ENCODE measurements around the gene ZNF740.
"Not testable (repeated sequence)": the region's sequence is repeated elsewhere in the genome, so short reads cannot be mapped to it uniquely, and the experiment has no call there.

ZNF740 gene

GRCh38 chr12:53202316-53202715, 21.8 kb downstream of the ZNF740 start:
- not testable (repeated sequence) for H3K4me3 ChIP-seq (ENCODE audit: low read depth, low read length); H3K27ac ChIP-seq (ENCODE audit: extremely low read depth, low read depth, low read length); H3K4me1 ChIP-seq (ENCODE audit: control insufficient read depth, insufficient read depth, low read length); H3K36me3 ChIP-seq (ENCODE audit: control insufficient read depth in 2 of 2, insufficient read depth in 1 of 2, low read length in 2 of 2); H3K9me3 ChIP-seq (ENCODE audit: control insufficient read depth, insufficient read depth, low read depth, low read length)
- CTCF ChIA-PET, result interaction anchor here (0.6 to 2.3 kb wide), 6 partner anchors 9 to 155 kb away, joined by 3 to 14 read pairs (median 3); no protein-coding TSS in a partner anchor
- POLR2A ChIA-PET, result interaction anchor here (0.6 to 1.6 kb wide), 2 partner anchors 15 to 150 kb away, joined by 3 to 5 read pairs; no protein-coding TSS in a partner anchor

DNA sequence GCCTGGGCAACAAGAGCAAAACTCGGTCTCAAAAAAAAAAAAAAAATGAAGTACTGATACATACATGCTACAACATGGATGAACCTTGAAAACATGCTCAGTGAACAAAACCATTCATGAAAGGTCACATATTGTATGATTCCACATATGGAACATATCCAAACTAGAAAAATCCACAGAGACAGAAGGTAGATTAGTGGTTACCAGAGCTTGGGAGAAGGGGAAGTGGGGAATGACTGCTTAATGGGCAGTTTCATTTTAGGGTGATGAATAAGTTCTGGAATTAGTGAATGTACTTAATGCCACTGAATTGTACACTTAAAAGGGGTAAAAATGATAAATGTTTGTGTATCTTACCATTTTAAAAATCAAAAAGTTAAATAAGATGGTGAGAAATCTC, 23.8 kb downstream of the ZNF740 start:
- ChIA-PET POLR2A (interaction anchor here (0.7 to 1.3 kb wide), 2 partner anchors 9 to 13 kb away, joined by 3 to 4 read pairs; no protein-coding TSS in a partner anchor), CTCF (interaction anchor here (0.6 to 1.5 kb wide), 2 partner anchors 9 to 42 kb away, joined by 3 to 4 read pairs; no protein-coding TSS in a partner anchor)
- TF ChIP-seq ZBTB8A (tag by site-specific recombination; IDR thresholded peaks at IDR 0.05) (no peak), ZNF157 (tag by site-specific recombination; IDR thresholded peaks at IDR 0.05) (no peak)
- H3K36me3 ChIP-seq (ENCODE audit: control insufficient read depth in 2 of 2, insufficient read depth in 1 of 2, low read length in 2 of 2), result no peaks in the 10 kb centered on the region
- no peaks in the 10 kb centered on the region for H3K4me1 ChIP-seq (ENCODE audit: control insufficient read depth, insufficient read depth, low read length)
- H3K4me3 ChIP-seq (ENCODE audit: low read depth, low read length), result no peak overlapping the region
- no peaks in the 10 kb centered on the region for H3K9me3 ChIP-seq (ENCODE audit: control insufficient read depth, insufficient read depth, low read depth, low read length)
- no peak overlapping the region for H3K27ac ChIP-seq (ENCODE audit: extremely low read depth, low read depth, low read length)

DNA sequence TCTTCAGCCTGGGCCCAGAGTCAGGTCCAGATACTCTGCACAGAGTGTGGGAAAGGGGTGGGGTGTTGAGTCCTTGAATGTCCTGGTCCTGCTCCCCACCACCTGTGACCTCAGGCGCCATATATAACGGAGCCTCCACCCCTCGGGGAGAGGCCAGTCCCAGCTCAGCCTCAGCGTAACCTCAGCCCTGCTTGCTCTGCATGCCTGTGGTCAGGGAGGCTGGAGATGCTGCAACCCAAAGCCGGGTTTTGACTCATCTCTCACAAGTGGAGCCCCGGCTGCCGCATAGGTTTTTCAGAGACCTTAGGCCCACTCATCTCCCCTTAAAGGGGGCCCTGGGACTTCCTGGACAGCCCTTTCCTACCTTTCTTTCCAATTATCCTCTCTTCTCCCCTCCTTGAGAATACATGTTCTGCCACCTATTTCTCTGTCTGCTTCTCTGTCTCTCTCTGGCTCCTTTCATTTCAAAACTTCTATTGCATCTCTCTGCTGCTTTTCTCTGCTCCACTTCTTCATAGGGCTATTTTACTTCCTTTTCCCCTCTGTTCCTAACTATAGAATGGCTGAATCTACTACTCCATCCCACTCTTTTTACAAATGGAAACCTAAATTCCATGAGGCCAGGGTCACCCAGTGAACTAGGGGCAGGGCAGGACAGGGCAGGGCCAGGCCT, 25.4 kb downstream of the ZNF740 start:
- ChIA-PET POLR2A (interaction anchor here (1.3 kb wide), 1 partner anchor 11 kb away, joined by 3 read pairs; no protein-coding TSS in a partner anchor), CTCF (interaction anchor here (0.8 kb wide), 1 partner anchor 141 kb away, joined by 3 read pairs; no protein-coding TSS in a partner anchor)
- Histone ChIP-seq H3K4me1 (ENCODE audit: control insufficient read depth, insufficient read depth, low read length) (no peaks in the 10 kb centered on the region), H3K27ac (ENCODE audit: extremely low read depth, low read depth, low read length) (no peak overlapping the region), H3K36me3 (ENCODE audit: control insufficient read depth in 2 of 2, insufficient read depth in 1 of 2, low read length in 2 of 2) (peaks cover 0 to under 1% of the 10 kb centered on the region in 2 experiments; a peak in 1 of 3 replicates), H3K9me3 (ENCODE audit: control insufficient read depth, insufficient read depth, low read depth, low read length) (no peaks in the 10 kb centered on the region), H3K4me3 (ENCODE audit: low read depth, low read length) (no peak overlapping the region)
- no peak for TF ChIP-seq YY2 (tag by site-specific recombination; IDR thresholded peaks at IDR 0.05)
- TF ChIP-seq ZNF558 (tag by site-specific recombination; IDR thresholded peaks at IDR 0.05), result no peak
- peak; percentile 47; the same call in 1 of the 2 replicates for TF ChIP-seq PRDM1 (tag by site-specific recombination; IDR thresholded peaks at IDR 0.05)
- no peak for TF ChIP-seq ZNF768 (tag by site-specific recombination; IDR thresholded peaks at IDR 0.05)
- TF ChIP-seq ZNF202 (tag by site-specific recombination; IDR thresholded peaks at IDR 0.05; ENCODE audit: borderline replicate concordance), result no peak

DNA sequence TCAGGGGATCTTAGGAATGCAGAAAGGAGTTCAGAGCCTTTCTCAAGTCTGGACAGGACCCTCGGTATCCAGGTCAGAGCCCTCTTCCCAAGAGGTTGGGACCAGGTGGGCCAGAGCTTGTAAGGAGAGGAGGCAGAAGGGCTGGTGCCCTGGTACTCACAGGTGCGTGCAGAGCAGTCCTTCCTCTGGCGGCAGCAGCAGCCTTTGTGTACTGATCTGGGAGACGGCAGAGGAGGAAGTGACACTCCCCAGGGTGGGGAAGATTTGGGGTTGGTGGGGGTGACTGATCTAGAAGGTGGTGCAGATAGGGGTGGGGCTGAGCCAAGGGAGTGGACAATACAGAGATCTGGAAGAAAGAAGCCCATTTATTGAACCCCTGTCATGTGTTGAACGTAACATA, 26.5 kb downstream of the ZNF740 start, which contains the start of gene ITGB7:
TSS of gene ITGB7 (minus strand) at position 210 of the 400 bp plus-strand sequence. CDS start 6,808 bp downstream, outside the sequence.
- ChIA-PET CTCF (interaction anchor here (2.3 to 11.6 kb wide), 2 partner anchors 48 to 62 kb away, joined by 9 to 144 read pairs; partner anchors contain the start of gene ESPL1), POLR2A (interaction anchor here (0.6 to 1.3 kb wide), 2 partner anchors 61 to 87 kb away, joined by 3 to 4 read pairs; no protein-coding TSS in a partner anchor)
- Histone ChIP-seq H3K36me3 (ENCODE audit: control insufficient read depth in 2 of 2, insufficient read depth in 1 of 2, low read length in 2 of 2) (peaks cover 0 to 13% of the 10 kb centered on the region in 2 experiments; a peak in 1 of 3 replicates), H3K9me3 (ENCODE audit: control insufficient read depth, insufficient read depth, low read depth, low read length) (no peaks in the 10 kb centered on the region), H3K27ac (ENCODE audit: extremely low read depth, low read depth, low read length) (no peak within 1 kb of the TSS), H3K4me3 (ENCODE audit: low read depth, low read length) (no peak within 1 kb of the TSS), H3K4me1 (ENCODE audit: control insufficient read depth, insufficient read depth, low read length) (no peaks in the 10 kb centered on the region)
- no peak for TF ChIP-seq ZNF157 (tag by site-specific recombination; IDR thresholded peaks at IDR 0.05)
- no peak for TF ChIP-seq ZNF26 (tag by site-specific recombination; IDR thresholded peaks at IDR 0.05)
- TF ChIP-seq ZNF140 (tag by site-specific recombination; IDR thresholded peaks at IDR 0.05), result no peak
- TF ChIP-seq ZNF837 (tag by site-specific recombination; IDR thresholded peaks at IDR 0.05), result no peak
- TF ChIP-seq ZNF266 (tag by site-specific recombination; IDR thresholded peaks at IDR 0.05; ENCODE audit: low read depth), result no peak
- TF ChIP-seq ZNF585B (tag by site-specific recombination; IDR thresholded peaks at IDR 0.05), result no peak
- TF ChIP-seq EGR2 (tag by site-specific recombination; IDR thresholded peaks at IDR 0.05; ENCODE audit: low read depth), result no peak
- no peak for TF ChIP-seq ZXDB (tag by site-specific recombination; IDR thresholded peaks at IDR 0.05)
- TF ChIP-seq ZNF768 (tag by site-specific recombination; IDR thresholded peaks at IDR 0.05), result no peak
- no peak for TF ChIP-seq ZNF169 (tag by site-specific recombination; IDR thresholded peaks at IDR 0.05)
- TF ChIP-seq ZNF664 (tag by site-specific recombination; IDR thresholded peaks at IDR 0.05), result no peak
- TF ChIP-seq WT1 (tag by site-specific recombination; IDR thresholded peaks at IDR 0.05), result no peak
- TF ChIP-seq ZNF521 (tag by site-specific recombination; IDR thresholded peaks at IDR 0.05), result no peak
- TF ChIP-seq ZNF394 (tag by site-specific recombination; IDR thresholded peaks at IDR 0.05; ENCODE audit: borderline replicate concordance), result no peak
